Putamen (tissue), 1 donor: ENCODE data around the gene EIF3J.
"Not testable (repeated sequence)": the region's sequence is repeated elsewhere in the genome, so short reads cannot be mapped to it uniquely, and the experiment has no call there.

Source experiments
- DNase-seq: peaks from one replicate; pipeline ENCODE4 v3.0.0-alpha.2; 2016; ENCODE audit warnings: low spot score

Gene EIF3J

GRCh38 chr15:44542596-44542995, 5.6 kb downstream of the EIF3J start:
- DNase-seq = no peak

- DNase-seq = not testable (repeated sequence)
These were observed 7.8 kb downstream of the EIF3J start for GRCh38 chr15:44544745-44545144.

- no peak for DNase-seq
These were observed 9.2 kb downstream of the EIF3J start for GRCh38 chr15:44545913-44546802.

GRCh38 chr15:44549152-44549551, 12.2 kb downstream of the EIF3J start:
- DNase-seq = not testable (repeated sequence)

- no peak for DNase-seq
These were observed 13.3 kb downstream of the EIF3J start for GRCh38 chr15:44550256-44550655.

GRCh38 chr15:44550734-44551133, 13.8 kb downstream of the EIF3J start:
- no peak for DNase-seq

- DNase-seq = no peak
These were observed 18.2 kb downstream of the EIF3J start for GRCh38 chr15:44554934-44555723.

GRCh38 chr15:44560926-44561325, 24.0 kb downstream of the EIF3J start:
- DNase-seq = not testable (repeated sequence)

GRCh38 chr15:44565387-44566154, 28.6 kb downstream of the EIF3J start:
- DNase-seq = no peak

- peak; percentile 21 for DNase-seq
These were observed 29.2 kb downstream of the EIF3J start for GRCh38 chr15:44566155-44566540.

- no peak for DNase-seq
These were observed 31.4 kb downstream of the EIF3J start for GRCh38 chr15:44568338-44568737.

- DNase-seq = peak; percentile 36
These were observed 32.4 kb downstream of the EIF3J start for GRCh38 chr15:44569316-44569715.

- no peak for DNase-seq
These were observed 33.4 kb downstream of the EIF3J start for GRCh38 chr15:44570361-44570760.

GRCh38 chr15:44573386-44573785, 36.4 kb downstream of the EIF3J start:
- no peak for DNase-seq

GRCh38 chr15:44574734-44575133, 37.8 kb downstream of the EIF3J start:
- DNase-seq = no peak

- DNase-seq = no peak
These were observed 43.2 kb downstream of the EIF3J start for GRCh38 chr15:44580105-44580504.

- no peak for DNase-seq
These were observed 47.3 kb downstream of the EIF3J start for GRCh38 chr15:44584162-44584749.

- no peak for DNase-seq
These were observed 48.7 kb downstream of the EIF3J start for GRCh38 chr15:44585633-44586032.

GRCh38 chr15:44588541-44588940, 51.6 kb downstream of the EIF3J start:
- DNase-seq = no peak

GRCh38 chr15:44591326-44591725, 54.4 kb downstream of the EIF3J start:
- no peak for DNase-seq

GRCh38 chr15:44593042-44593736, 56.2 kb downstream of the EIF3J start:
- DNase-seq = no peak
